OCI-M2 (cell line): ENCODE results near the gene TWIST1.

Experiments used
- DNase-seq: peaks from one replicate; lab custom pipeline; 2025; ENCODE audit not compliant: unreplicated experiment; lab: John Stamatoyannopoulos, UW

Gene TWIST1

DNA sequence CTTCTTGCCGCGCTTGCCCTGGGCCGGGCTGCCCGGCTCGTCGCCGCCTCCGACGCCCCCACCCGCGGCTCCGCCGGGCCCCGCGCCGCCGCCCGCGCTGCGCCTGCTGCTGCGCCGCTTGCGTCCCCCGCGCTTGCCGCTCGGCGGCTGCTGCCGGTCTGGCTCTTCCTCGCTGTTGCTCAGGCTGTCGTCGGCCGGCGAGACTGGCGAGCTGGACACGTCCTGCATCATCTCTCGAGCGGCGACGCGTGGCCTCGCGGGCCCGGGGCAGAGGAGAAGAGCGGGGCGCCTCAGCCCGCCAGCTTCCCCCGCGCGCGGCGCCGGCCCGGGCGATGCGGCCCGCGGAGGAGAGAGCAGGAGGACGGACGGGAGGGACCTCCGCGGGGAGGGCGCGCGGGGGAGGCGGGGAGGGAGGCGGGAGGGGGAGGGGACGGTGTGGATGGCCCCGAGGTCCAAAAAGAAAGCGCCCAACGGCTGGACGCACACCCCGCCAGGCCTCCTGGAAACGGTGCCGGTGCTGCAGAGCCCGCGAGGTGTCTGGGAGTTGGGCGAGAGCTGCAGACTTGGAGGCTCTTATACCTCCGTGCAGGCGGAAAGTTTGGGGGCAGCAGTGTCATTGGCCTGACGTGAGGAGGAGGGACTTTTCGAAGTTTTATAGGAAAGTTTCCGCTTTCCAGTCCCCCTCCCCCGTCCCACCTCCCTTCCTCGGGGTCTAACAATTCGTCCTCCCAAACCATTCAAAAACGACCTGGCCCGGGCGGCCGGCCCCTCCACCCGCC, at the start of gene TWIST1:
TSS of gene TWIST1 (minus strand) at position 546 of the 779 bp plus-strand sequence. CDS start at position 231, 315 bp downstream.
- DNase-seq, result no peak

DNA sequence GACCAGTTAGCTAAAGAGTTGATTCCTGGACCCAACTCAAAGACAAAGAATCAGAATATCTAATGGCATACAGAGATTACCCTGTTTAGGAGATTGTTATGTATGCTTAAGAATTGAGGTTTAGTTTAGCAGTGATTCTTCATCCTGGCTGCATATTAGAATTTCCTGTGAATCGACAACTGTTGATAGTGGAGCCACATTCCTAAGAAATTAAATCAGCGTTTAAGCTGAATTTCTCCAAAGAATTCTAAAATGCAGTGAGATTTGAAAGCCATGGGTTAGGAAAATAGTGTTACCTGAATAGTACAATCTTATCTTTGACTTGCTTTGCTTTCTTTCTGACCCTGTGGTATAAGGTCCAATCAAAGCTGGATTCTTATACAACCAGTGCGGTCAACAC, 44.2 kb upstream of the TWIST1 start:
- DNase-seq, result no peak

DNA sequence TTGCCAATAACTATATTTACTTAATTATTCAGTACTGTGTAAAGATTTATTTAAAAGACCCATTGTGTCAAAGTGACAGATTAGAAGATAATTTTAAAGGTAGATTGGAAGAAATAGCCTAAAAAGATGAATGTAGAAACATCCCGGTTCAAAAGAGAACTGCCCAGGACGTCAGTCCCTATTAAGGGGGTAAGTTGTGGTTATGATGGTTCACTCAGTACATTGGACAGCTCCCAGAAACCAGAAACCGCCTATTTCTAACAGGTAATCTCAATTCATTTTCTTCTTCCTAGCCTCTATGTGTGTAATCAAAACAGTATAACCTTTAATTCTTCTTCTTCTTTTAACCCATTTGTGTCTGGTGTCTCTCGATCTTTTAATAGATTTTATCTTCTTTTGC, 29.3 kb upstream of the TWIST1 start:
- DNase-seq, result no peak

DNA sequence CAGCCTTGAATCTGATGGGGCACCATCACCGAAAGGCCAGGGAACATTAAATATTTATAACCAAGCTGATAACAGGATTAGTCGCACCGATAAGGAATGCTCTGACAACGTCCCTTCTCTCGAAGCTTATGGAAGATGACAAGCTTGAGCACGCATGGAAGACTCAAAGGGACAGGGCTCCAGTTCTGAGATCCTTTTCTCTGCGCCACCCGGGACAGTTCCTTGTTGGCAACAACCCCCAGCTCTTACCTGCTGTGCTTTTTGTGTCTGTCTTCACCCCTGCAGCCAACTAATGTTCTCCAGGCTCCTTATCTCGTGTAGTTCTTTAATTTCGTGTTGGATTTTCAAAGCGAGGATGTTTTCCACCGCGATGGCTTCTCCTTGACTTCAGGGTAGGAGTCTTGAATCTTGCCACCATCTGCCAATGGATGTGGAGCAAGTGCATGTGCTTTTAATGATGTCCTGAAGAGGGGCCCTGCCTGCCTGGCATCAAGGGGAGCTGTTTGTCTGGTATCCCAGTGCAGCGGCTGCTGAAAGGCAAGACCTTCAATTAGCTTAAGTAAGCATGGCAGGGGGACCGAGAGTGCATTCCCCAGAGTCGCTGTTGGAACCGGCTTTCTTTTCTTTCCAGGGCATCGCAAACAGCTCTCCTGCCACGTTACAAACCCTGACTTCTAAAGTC, 28.1 kb upstream of the TWIST1 start:
- no peak for DNase-seq

DNA sequence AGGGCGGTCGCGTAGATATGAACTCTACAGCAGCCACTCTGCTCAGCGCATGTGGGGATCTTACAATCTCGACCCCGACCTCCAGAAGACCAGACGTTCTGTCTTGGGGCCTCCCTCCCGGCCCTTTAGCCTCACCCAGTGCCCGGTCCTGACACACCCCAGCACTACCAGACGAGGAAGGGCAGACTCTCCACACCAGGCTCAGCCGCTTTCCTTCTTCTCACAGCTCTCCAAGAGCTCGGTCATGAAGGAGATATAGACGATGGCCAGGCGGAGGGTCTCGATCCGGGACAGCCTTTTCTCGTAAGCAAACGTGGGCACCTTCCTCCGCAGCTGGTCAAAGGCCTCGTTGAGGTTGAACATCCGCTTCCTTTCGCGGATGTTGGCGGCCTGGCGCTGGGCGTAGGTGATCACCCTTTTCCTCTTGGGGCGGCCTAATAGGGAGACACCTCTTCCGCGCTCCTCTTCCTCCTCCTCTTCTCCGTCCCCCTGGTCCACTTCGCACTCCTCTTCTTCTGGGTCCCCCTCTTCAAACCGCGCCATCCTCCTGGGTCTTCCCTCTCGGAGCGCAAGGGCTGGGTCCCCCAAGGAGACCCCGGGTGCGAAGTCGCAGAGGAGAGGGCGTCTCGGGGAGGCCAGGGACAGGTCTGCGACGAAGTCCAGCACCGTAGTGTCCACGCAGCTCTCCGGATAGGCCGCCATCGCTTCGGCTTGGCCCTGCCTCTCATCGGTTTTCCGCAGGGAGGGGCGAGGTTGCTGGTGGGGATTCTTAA, 27.4 kb upstream of the TWIST1 start, which contains the start of gene FERD3L:
TSS of gene FERD3L (minus strand) at position 761 of the 773 bp plus-strand sequence. CDS start at position 702, 59 bp downstream.
- no peak for DNase-seq

DNA sequence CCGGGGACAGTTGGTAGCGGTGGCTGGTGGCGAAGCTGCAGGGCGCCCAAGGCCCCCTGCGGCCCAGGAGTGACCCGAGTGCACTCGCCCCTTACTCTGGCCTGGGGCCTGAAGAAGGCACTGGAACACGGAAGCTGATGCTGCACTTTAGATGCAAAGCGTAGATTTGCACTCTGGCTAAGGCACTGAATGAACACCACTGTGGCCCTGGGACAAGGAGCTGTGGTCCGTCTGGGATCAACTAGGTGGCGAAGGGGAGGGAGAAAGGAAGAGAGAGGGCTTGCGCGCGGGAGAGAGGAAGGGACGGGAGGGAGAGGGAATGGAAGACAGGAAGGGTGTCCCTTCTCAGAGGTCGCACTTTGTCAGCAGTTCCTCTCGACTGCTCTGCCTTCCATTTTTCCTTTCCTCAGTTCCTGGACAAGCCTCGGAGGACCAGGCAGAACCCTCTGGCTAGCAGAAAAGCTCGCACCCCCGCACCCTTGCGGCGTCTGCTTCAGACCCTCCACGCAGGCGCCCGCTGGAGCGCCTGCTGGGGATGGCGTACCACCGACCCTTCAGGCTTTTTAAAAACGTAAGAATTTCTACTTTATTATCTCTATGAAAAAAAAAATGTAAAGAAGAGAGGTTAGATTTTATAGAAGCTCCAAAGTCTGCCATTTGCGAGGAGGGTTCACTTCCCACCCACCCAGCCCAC, 26.6 kb upstream of the TWIST1 start:
- no peak for DNase-seq

DNA sequence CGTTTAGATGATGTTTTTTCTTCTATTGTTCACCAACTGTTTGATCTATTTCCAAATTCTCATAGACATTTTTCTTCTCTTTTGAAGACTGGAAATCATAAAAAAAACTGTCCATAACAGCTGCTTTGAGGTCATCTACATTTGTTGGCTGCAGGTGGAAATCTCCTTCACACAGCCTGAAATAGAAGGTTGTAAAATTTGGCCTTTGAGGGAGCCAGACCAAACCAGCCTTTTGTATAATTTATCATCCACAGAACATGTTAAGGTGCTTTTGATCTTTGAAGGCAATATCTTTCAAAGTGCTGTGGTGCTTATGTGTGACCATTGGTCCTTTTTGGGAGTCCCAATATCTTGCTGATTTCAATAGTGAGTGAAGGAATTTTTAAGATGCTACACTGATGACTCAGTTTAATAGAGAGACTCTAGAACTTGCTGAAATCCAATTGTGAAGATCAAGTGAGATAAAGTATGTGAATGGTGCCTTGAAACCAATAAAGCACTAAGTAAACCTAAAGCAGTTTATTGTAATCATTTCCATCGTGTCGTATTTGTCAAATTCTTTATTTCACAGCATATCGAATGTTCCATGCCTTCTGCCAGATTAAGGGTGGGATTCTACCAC, 22.4 kb upstream of the TWIST1 start:
- no peak for DNase-seq

DNA sequence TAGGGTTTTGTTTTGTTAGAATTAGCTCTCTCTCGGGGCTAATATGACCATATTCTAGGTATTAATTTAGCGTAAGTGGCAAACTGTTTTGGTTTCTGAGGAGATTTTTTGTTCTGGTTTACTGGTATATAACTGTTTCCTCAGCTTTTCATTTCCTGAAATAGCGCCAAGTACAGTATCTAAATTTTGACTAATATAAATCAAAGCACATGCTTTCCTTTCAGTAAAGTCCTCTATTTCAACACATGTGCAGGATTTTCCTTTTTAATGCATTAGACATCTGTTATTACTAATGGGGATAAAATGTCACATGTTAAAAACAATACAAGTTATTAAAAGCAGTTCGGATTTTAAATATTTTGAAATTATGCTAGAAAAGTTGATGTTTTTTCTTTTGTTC, 16.4 kb upstream of the TWIST1 start:
- DNase-seq, result no peak

DNA sequence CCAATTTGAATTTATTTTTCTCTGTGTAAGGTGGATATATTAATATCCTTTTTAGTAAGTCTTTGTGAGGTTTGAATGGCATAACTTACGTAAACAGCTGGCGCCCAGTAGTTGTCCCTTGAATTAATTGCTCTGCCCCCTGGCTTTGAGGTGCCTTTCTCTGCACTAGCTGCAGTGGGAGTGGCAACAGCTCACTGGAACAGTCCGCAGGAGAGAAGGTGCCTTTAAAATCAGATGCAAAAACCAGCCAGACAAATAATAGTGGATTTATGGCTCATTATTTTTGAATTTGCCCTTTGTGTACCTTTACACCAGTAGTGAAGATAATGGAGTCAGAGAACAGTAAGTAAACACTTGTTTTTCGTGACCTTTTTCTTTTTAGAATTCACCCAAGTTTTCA, 16.0 kb upstream of the TWIST1 start:
- no peak for DNase-seq

DNA sequence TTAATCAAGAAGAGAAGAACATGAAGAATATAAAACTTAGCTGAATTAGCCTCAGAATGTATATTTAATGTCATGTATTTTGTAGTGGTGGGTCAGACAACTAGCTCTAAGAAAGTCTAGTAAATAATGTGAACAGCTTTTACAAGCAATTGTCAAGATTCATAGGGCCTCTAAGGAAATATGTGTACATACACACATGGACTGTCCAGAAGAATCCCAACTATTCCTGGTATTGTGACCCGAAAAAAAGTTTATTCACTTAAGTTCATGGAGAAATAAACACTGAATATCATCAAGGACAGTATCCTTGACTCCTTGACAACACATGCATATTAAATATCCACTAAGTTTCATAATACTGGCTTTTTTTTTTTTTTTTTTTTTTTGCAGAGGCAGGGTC, 11.4 kb upstream of the TWIST1 start:
- DNase-seq, result no peak

DNA sequence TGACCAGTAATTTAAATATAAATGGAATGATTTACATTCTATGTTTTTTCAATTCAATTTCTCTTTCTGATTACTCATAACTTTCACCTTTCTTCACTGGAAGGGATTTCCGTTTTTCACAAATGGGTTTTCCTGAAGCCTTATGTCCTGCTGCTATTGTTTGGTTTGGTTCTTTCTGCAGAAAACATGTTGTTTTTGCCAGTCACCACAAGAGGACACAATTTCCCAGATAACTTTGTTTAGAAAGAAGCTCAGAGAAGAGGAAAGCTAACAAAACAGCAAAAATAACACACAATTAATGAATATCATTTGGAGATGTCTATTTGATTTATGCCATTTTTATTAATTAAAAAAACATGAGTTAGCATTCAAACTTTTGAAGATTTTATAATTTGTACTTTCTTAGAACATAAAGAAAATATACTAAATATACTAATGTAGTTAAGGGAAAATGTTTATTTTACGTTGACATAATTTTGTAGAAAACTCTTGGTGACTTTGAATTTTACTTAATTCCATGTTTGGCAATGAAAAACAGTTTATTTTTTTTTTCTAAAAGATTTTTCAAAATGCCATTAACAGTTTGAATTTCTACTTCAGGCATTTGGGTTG, 4.6 kb upstream of the TWIST1 start:
- no peak for DNase-seq

DNA sequence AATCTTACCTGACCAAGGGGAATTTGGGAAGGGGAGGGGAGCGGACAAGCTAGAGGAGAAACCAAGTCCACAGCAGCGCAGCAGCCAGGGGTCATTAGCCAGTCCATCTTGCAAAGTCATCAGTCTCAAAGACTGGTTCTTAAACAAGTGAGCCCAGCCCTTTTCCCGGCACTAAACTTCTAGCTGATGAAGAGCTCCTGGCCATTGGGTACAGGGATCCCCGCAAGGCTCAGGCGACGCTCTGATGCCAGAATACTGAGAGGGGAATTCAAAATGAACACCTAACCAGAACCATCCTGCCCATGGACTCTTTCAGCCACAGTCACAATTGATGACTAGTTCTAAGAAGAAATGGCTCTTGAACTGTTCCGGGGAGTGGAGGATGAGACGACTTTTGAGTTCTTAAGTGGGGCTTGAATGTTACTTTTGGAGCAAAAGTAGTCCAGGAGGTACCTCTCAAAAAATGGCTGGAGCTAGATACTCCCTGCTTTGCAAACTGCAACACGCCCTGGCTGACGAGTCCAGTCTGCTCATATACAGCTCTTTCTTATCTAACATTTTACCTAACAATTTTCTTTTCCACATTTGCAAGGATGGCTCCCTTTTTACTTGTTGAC, 2.5 kb upstream of the TWIST1 start:
- no peak for DNase-seq

DNA sequence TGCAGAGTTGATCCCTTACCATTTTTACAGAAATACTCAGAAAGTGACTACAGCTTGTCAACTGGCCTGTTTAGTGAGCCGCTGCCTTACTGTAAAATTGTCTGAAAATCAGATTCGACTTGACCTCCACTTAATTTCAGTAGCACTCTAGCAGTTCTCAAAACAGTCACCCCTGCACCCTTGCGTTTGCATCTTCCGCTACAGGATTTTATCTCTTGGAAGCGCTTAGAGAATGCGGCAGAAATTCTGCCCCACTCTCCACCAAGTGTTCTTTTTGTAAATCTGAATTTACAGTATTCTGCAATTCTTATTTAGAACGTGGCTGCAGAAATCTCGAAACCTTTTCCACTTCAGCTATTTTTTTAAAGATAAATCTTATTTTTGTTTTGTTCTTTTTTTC, 1.9 kb upstream of the TWIST1 start:
- DNase-seq, result no peak

DNA sequence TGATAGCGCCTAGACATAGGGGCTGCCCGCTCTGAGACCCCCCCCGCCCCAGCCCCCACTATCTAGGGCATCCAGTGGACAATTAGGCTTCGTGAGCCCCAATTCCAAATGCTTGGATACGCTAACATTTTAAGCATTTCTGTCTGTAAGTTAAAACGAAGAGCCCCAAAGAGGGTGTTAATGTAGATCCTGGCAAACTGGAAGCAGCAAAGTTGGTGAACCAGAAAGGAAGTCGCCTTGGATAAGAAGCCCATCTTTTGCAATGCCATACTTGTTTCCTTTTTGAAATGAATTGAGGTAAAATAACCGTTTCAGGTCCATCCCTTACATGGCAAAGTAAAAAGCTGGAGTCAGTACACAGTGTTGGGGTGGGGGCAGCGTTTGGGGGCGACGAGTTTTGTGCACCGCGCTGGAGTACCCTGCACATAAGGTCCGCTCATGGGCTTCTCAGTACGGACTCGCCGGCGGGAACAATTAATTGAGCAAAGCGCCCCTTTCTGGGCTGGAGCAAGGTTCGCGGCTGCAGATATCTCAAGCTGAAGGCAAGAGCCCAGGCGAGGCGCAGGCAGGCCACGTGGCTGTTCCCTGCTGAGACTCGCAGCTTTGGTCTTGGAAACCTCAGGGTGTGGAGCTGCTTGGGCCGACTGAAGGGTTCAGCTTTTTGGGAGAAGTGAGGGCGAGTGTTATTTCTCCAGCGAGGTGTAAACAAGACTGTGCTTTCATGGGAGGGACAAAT, 1.4 kb upstream of the TWIST1 start:
- no peak for DNase-seq

DNA sequence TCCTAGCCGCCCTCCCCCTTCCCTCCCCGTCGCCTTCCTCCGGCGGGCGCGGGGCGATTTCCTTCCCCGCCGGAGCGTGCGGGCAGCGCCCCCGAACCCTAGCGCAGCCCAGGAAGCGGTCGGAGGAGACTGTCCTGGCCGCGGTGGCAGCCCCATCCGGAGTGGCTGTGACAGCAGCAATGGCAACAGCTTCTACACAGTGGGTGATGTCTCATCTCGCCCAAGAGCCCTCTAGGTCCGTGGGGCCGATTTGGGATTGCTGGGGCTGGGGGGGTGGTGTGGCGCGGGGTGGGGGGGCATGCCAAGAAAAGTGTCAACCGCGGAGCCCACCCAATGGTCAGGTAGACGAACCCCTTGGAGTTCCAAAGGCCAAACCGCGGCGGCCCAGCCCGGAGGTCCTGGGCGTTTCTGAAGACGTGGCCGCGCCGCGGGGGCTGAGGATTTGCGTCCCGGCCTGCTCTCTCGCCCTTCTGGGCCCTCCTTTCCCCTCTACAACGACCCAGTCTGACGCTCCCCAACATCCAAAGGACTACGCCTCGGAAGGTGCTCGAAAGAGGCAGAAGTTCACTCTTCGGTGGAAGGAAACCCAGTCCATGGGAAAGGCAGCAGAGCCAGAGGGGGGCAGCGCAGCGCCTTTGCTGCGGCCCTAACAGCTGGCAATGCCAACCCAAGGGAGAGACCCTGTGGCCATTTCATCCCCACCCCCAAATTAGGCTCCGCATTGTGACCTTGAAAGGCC, 603 bp upstream of the TWIST1 start:
- no peak for DNase-seq

DNA sequence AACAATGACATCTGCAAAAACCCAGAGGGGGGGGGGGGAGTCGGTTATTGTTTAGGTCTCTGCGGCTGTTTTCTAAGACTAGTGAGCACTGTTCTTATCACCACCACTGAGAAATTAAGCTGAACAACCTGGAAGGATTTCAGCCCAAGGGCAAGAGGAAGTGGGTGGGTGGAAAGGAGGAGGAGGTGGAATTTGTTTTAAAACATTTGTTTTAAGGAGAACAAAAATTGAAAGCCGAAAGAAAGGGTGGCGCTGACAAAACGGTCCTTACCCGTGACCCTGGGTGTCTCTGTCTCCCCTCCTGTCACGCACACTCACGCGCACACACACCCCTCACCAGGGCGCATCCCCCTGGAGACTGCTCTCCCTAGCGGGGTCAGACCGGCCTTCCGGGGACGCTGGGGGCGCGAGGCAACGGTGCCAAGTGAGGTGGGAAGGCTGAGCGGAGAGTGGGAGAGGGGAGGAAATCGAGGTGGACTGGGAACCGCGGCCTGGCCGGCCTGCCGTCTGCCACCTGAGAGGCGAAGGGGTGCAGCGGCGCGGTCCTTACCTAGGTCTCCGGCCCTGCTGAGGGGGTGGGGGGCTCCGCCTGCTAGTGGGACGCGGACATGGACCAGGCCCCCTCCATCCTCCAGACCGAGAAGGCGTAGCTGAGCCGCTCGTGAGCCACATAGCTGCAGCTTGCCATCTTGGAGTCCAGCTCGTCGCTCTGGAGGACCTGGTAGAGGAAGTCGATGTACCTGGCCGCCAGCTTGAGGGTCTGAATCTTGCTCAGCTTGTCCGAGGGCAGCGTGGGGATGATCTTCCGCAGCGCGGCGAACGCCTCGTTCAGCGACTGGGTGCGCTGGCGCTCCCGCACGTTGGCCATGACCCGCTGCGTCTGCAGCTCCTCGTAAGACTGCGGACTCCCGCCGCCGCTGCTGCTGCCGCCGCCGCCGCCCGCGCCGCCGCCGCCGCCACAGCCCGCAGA, 1.0 kb downstream of the TWIST1 start:
- no peak for DNase-seq

DNA sequence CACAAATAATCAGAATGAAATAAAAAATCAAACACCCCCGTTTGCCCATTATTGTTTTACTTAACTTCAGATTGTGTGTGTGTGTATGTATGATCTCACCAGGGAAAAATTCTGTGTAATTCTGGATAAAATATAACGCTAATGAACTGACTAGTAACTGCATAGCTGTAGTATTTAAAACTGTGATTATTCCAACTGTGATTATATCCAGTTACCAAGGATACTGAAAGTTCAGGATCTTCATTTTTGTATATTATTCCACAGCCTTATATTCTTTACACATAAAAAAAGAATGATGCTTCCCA, 2.9 kb downstream of the TWIST1 start:
- DNase-seq, result no peak
